CD14-positive monocyte (primary cell): ENCODE results near the gene F10. TPM values are rescaled to one million over a fixed set of nuclear protein-coding genes. Genes with fewer than 3 reads are reported as not detected.
"Not testable (repeated sequence)": the region's sequence is repeated elsewhere in the genome, so short reads cannot be mapped to it uniquely, and the experiment has no call there.

Experiments used
- DNase-seq, 3 donors: peaks; one replicate each; pipeline ENCODE4 v3.0.0-alpha.2; 2011 to 2022
- H2AFZ ChIP-seq: 2 replicates; pipeline ENCODE4 v1.6.0; 2012; ENCODE audit warnings: mild to moderate bottlenecking, low read depth, low read length, inconsistent platforms; ENCODE audit not compliant: insufficient read depth, poor library complexity, severe bottlenecking
- H3K27ac ChIP-seq, 2 donors: 1 replicate in 1 of 2; 2 replicates in 1 of 2; pipeline ENCODE4 v1.5.1; 2012 to 2013; ENCODE audit warnings: low read length in 2 of 2, control low read depth in 1 of 2, inconsistent platforms in 1 of 2, low read depth in 1 of 2, mild to moderate bottlenecking in 1 of 2
- H3K27me3 ChIP-seq, 2 donors: one replicate each; pipeline versions ENCODE4 v1.6.0 to v1.6.1; 2011 to 2013; ENCODE audit warnings: low read length in 2 of 2; ENCODE audit not compliant: control insufficient read depth in 2 of 2, insufficient read depth in 2 of 2
- H3K36me3 ChIP-seq, 2 donors: replicated peaks in 1 of 2; 1 replicate in 1 of 2; 2 replicates in 1 of 2; pipeline versions ENCODE4 v1.5.1 to v1.6.1; 2012 to 2013; ENCODE audit warnings: low read length in 2 of 2, control low read depth in 1 of 2, inconsistent platforms in 1 of 2, mild to moderate bottlenecking in 1 of 2; ENCODE audit not compliant: insufficient read depth in 2 of 2, control insufficient read depth in 1 of 2
- H3K4me1 ChIP-seq, 2 donors: 1 replicate in 1 of 2; 2 replicates in 1 of 2; pipeline versions ENCODE4 v1.5.1 to v1.6.1; 2012 to 2013; ENCODE audit warnings: low read length in 2 of 2, control low read depth in 1 of 2, inconsistent platforms in 1 of 2, mild to moderate bottlenecking in 1 of 2, moderate library complexity in 1 of 2; ENCODE audit not compliant: insufficient read depth in 2 of 2, control insufficient read depth in 1 of 2
- H3K4me2 ChIP-seq: replicated peaks from 2 replicates; pipeline ENCODE3; 2012; ENCODE audit warnings: low read length, moderate library complexity, mild to moderate bottlenecking; ENCODE audit not compliant: poor library complexity, severe bottlenecking; ENCODE audit errors: extremely low read depth
- H3K4me3 ChIP-seq, 3 experiments: fragments of 200-600 bp in 1 of 3; sonication (generic) in 1 of 3; replicated peaks in 1 of 3; 1 replicate in 2 of 3; 2 replicates in 1 of 3; pipeline ENCODE4 v1.5.1; 2011 to 2013; ENCODE audit warnings: low read length in 3 of 3, mild to moderate bottlenecking in 3 of 3, control low read depth in 2 of 3, low read depth in 2 of 3, inconsistent platforms in 1 of 3, moderate library complexity in 1 of 3
- H3K79me2 ChIP-seq: 2 replicates; pipeline ENCODE4 v1.6.0; 2012; ENCODE audit warnings: mild to moderate bottlenecking, control low read depth, inconsistent platforms, low read length, moderate library complexity; ENCODE audit not compliant: insufficient read depth
- H3K9ac ChIP-seq: 2 replicates; pipeline ENCODE4 v1.6.0; 2017; ENCODE audit warnings: low read length, mild to moderate bottlenecking; ENCODE audit not compliant: insufficient read depth, poor library complexity, severe bottlenecking
- H3K9me3 ChIP-seq, 2 donors: replicated peaks in 1 of 2; 1 replicate in 1 of 2; 2 replicates in 1 of 2; pipeline versions ENCODE4 v1.5.1 to v1.6.1; 2012 to 2013; ENCODE audit warnings: low read length in 2 of 2, control low read depth in 1 of 2; ENCODE audit not compliant: control insufficient read depth in 1 of 2, insufficient read depth in 1 of 2
- H4K20me1 ChIP-seq: 2 replicates; pipeline ENCODE4 v1.6.0; 2012; ENCODE audit warnings: mild to moderate bottlenecking, low read length, control low read depth, moderate library complexity; ENCODE audit not compliant: insufficient read depth
- H3K27ac Mint-ChIP-seq, 7 donors: one replicate each; pipeline ENCODE4 v1.8.0; 2020; ENCODE audit warnings: mild to moderate bottlenecking in 7 of 7, mixed read lengths in 7 of 7, moderate library complexity in 6 of 7, inconsistent platforms in 2 of 7
- H3K27me3 Mint-ChIP-seq, 3 donors: one replicate each; pipeline ENCODE4 v1.8.0; 2021 to 2022; ENCODE audit warnings: low read depth in 3 of 3, mild to moderate bottlenecking in 3 of 3, mixed read lengths in 3 of 3, moderate library complexity in 3 of 3, inconsistent platforms in 1 of 3
- H3K36me3 Mint-ChIP-seq, 2 donors: one replicate each; pipeline ENCODE4 v1.8.0; 2020; ENCODE audit warnings: mixed read lengths in 2 of 2, inconsistent platforms in 1 of 2, mild to moderate bottlenecking in 1 of 2
- H3K4me1 Mint-ChIP-seq: one replicate; pipeline ENCODE4 v1.8.0; 2020; ENCODE audit warnings: mild to moderate bottlenecking, mixed read lengths
- H3K4me3 Mint-ChIP-seq, 2 donors: one replicate each; pipeline ENCODE4 v1.8.0; 2020; ENCODE audit warnings: mild to moderate bottlenecking in 2 of 2, mixed read lengths in 2 of 2, moderate library complexity in 1 of 2
- H3K9me3 Mint-ChIP-seq, 7 donors: one replicate each; pipeline ENCODE4 v1.8.0; 2020 to 2022; ENCODE audit warnings: mixed read lengths in 7 of 7, mild to moderate bottlenecking in 6 of 7, moderate library complexity in 6 of 7, inconsistent platforms in 2 of 7
- CTCF ChIP-seq: fragments of 200-600 bp; IDR thresholded peaks from one replicate; pipeline ENCODE4 v1.8.0; 2022; ENCODE audit warnings: antibody characterized with exemption, mild to moderate bottlenecking
- WGBS: methylation state at CpG from one replicate; pipeline ENCODE4 v1.1.5; 2013; ENCODE audit warnings: missing lambda C conversion rate; ENCODE audit not compliant: insufficient coverage; 5-methylcytosine and 5-hydroxymethylcytosine counted together
- intact Hi-C, 2 donors: fragments of 100-400 bp; cut with micrococcal nuclease; formaldehyde crosslinking; loops; one replicate each; pipeline versions ENCODE4 v1.15.0 to v1.15.1; 2023
- polyA plus RNA-seq, 3 donors: library from polyadenylated mRNA; depleted of rRNA in 1 of 3; unstranded in 2 of 3; stranded (reverse) in 1 of 3; fragments of 300-500 nt in 2 of 3; fragments of >200 nt in 1 of 3; fragmentation: Illumina TruSeq in 2 of 3; gene quantifications; 1 replicate in 2 of 3; 2 replicates in 1 of 3; pipeline ENCODE4 v1.2.3, GENCODE V29; 2012 to 2021

F10 gene
- polyA plus RNA-seq, 3 donors: not detected

GRCh38 chr13:113099142-113099541 is 23.5 kb upstream of the F10 start:
- no peak for DNase-seq
- no peak overlapping the region for H3K27ac Mint-ChIP-seq
- no peak overlapping the region for H3K4me3 Mint-ChIP-seq

GRCh38 chr13:113102302-113102701 is 20.3 kb upstream of the F10 start:
- H4K20me1 ChIP-seq, H3K9me3 ChIP-seq, H3K4me2 ChIP-seq, H3K79me2 ChIP-seq, DNase-seq, H3K4me1 ChIP-seq, intact Hi-C loops, H3K36me3 Mint-ChIP-seq, H3K9ac ChIP-seq, H3K27me3 Mint-ChIP-seq, H3K27ac ChIP-seq, H3K27ac Mint-ChIP-seq, H3K27me3 ChIP-seq, H3K9me3 Mint-ChIP-seq, H3K36me3 ChIP-seq, H2AFZ ChIP-seq, H3K4me3 ChIP-seq, H3K4me1 Mint-ChIP-seq, H3K4me3 Mint-ChIP-seq: not testable (repeated sequence)
- WGBS: 73% methylated on average over 10 of the region's 10 CpGs

More at GRCh38 chr13:113099142-113099541, 23.5 kb upstream of the F10 start:
- Histone ChIP-seq H3K4me2 (no peak overlapping the region), H3K4me3 (no peak overlapping the region), H2AFZ (no peak overlapping the region), H4K20me1 (no peaks in the 10 kb centered on the region), H3K9me3 (no peaks in the 10 kb centered on the region), H3K27me3 (no peaks in the 10 kb centered on the region), H3K27ac (no peak overlapping the region), H3K4me1 (no peaks in the 10 kb centered on the region), H3K79me2 (no peaks in the 10 kb centered on the region), H3K9ac (no peak overlapping the region), H3K36me3 (no peaks in the 10 kb centered on the region)
- intact Hi-C loops: no loop called here
- 92% methylated on average over 8 of the region's 11 CpGs for WGBS
- TF ChIP-seq CTCF: no peak
- no peaks in the 10 kb centered on the region for H3K4me1 Mint-ChIP-seq
- no peaks in the 10 kb centered on the region for H3K36me3 Mint-ChIP-seq
- no peaks in the 10 kb centered on the region for H3K9me3 Mint-ChIP-seq
- H3K27me3 Mint-ChIP-seq: peaks cover 0 to 2% (median 2%) of the 10 kb centered on the region in 3 donors
